Measurements from ENCODE around the gene SLC9C2.

Gene SLC9C2

GRCh38 chr1:173551699-173552098 is 51.2 kb downstream of the SLC9C2 start:
- TF ChIP-seq ZC3H10 (CRISPR knock-in tag; IDR thresholded peaks at IDR 0.05) (no peak), RARB (CRISPR knock-in tag; IDR thresholded peaks at IDR 0.05) (no peak), PPARA (CRISPR knock-in tag; IDR thresholded peaks at IDR 0.05; ENCODE audit: borderline replicate concordance) (no peak)
- ATAC-seq = no peak

- no peak for ATAC-seq
- no peak for TF ChIP-seq OSR1 (CRISPR knock-in tag; IDR thresholded peaks at IDR 0.05)
- no peak for TF ChIP-seq CSRNP3 (CRISPR knock-in tag; IDR thresholded peaks at IDR 0.05)
- TF ChIP-seq TCF4 (CRISPR knock-in tag; IDR thresholded peaks at IDR 0.05; ENCODE audit: borderline replicate concordance) = no peak
- TF ChIP-seq CSDC2 (CRISPR knock-in tag; IDR thresholded peaks at IDR 0.05) = no peak
- no peak for TF ChIP-seq ZNF8 (CRISPR knock-in tag; IDR thresholded peaks at IDR 0.05)
- no peak for TF ChIP-seq TSHZ2 (CRISPR knock-in tag; IDR thresholded peaks at IDR 0.05)
- TF ChIP-seq ZNF565 (CRISPR knock-in tag; conservative IDR thresholded peaks at IDR 0.05; ENCODE audit: low read depth) = no peak
- no peak for TF ChIP-seq SNAI2 (CRISPR knock-in tag; IDR thresholded peaks at IDR 0.05)
- no peak for TF ChIP-seq CREB5 (CRISPR knock-in tag; IDR thresholded peaks at IDR 0.05; ENCODE audit: low read depth)
- no peak for TF ChIP-seq POU6F1 (CRISPR knock-in tag; IDR thresholded peaks at IDR 0.05; ENCODE audit: borderline replicate concordance, low read depth)
- no peak for TF ChIP-seq ZFP3 (CRISPR knock-in tag; IDR thresholded peaks at IDR 0.05)
- no peak for TF ChIP-seq ARNTL (CRISPR knock-in tag; IDR thresholded peaks at IDR 0.05; ENCODE audit: borderline replicate concordance, low read depth)
- TF ChIP-seq RARB (CRISPR knock-in tag; IDR thresholded peaks at IDR 0.05) = no peak
These were observed 53.1 kb downstream of the SLC9C2 start for GRCh38 chr1:173549813-173550212.

GRCh38 chr1:173545688-173546087 is 57.2 kb downstream of the SLC9C2 start:
- no peak for ATAC-seq
- TF ChIP-seq POU6F1 (CRISPR knock-in tag; IDR thresholded peaks at IDR 0.05; ENCODE audit: borderline replicate concordance, low read depth) (no peak), TCF4 (CRISPR knock-in tag; IDR thresholded peaks at IDR 0.05; ENCODE audit: borderline replicate concordance) (no peak), TSHZ2 (CRISPR knock-in tag; IDR thresholded peaks at IDR 0.05) (no peak), OSR1 (CRISPR knock-in tag; IDR thresholded peaks at IDR 0.05) (no peak), ZFP30 (CRISPR knock-in tag; IDR thresholded peaks at IDR 0.05) (no peak), RARB (CRISPR knock-in tag; IDR thresholded peaks at IDR 0.05) (no peak), ZNF565 (CRISPR knock-in tag; conservative IDR thresholded peaks at IDR 0.05; ENCODE audit: low read depth) (no peak), ZNF8 (CRISPR knock-in tag; IDR thresholded peaks at IDR 0.05) (no peak), ZFP3 (CRISPR knock-in tag; IDR thresholded peaks at IDR 0.05) (no peak), CSDC2 (CRISPR knock-in tag; IDR thresholded peaks at IDR 0.05) (no peak)
